ENCODE data around the gene ZIC1. TPM values are rescaled to one million over a fixed set of nuclear protein-coding genes. Genes with fewer than 3 reads are reported as not detected.

The ZIC1 gene
- total and polyA plus RNA-seq, 9 donors = 0.05 to 0.45 (median 0.14) TPM; not detected in 5

DNA sequence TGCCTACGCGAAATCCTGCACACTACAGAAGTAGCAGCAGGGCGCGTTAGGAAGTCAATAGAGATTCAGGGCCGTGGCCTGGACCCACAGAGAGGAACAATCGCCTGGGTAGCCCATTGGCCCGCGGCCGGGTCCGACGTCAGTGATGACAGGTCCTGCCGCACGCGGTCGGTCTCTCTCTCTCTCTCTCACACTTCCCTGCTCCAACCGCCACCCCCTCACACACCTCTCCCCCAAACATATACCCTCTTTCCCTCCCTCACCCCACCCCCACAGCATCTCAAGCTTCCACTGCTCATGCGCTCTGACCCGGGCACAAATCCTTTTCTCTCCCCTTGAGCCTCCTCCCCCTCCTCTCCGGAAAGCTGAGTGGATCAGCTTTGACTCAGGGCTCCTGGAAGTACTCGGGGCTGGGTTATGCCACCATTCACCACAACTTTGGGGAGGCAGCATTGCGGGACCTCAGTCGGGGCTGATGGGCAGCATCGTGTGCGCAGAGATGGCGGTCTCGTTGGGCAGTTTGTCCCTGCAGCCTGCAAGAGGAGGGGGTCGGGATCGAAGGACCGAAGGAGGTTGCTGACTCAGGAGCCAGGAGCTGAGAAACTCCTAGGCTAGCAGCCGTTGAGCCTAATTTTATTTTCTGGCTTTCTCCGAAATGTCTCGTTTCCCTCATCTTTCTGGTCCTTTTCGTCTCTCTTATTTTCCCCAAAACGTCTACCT, 11.8 kb upstream of the ZIC1 start:
- H3K27ac ChIP-seq = no peak overlapping the region
- intact Hi-C loops (cut with DNase I) = no loop called here
- no peak overlapping the region for H3K4me3 ChIP-seq
- H3K4me1 ChIP-seq (ENCODE audit: insufficient read depth) = peaks cover 1% of the 10 kb centered on the region
- H3K27me3 ChIP-seq = no peaks in the 10 kb centered on the region
- 2 to 4% (median 4%) methylated on average over 34 of the region's 34 CpGs for WGBS, 3 donors
- no peak for TF ChIP-seq POLR2A (IDR thresholded peaks at IDR 0.05)
- TF ChIP-seq, protein P1, sequence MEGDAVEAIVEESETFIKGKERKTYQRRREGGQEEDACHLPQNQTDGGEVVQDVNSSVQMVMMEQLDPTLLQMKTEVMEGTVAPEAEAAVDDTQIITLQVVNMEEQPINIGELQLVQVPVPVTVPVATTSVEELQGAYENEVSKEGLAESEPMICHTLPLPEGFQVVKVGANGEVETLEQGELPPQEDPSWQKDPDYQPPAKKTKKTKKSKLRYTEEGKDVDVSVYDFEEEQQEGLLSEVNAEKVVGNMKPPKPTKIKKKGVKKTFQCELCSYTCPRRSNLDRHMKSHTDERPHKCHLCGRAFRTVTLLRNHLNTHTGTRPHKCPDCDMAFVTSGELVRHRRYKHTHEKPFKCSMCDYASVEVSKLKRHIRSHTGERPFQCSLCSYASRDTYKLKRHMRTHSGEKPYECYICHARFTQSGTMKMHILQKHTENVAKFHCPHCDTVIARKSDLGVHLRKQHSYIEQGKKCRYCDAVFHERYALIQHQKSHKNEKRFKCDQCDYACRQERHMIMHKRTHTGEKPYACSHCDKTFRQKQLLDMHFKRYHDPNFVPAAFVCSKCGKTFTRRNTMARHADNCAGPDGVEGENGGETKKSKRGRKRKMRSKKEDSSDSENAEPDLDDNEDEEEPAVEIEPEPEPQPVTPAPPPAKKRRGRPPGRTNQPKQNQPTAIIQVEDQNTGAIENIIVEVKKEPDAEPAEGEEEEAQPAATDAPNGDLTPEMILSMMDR (IDR thresholded peaks at IDR 0.05) = no peak
- TF ChIP-seq EP300 (IDR thresholded peaks at IDR 0.05) = no peak
- H3K9me3 ChIP-seq = peaks cover 0 to 5% of the 10 kb centered on the region in 2 donors
- no peak for DNase-seq
- H3K36me3 ChIP-seq = no peaks in the 10 kb centered on the region

DNA sequence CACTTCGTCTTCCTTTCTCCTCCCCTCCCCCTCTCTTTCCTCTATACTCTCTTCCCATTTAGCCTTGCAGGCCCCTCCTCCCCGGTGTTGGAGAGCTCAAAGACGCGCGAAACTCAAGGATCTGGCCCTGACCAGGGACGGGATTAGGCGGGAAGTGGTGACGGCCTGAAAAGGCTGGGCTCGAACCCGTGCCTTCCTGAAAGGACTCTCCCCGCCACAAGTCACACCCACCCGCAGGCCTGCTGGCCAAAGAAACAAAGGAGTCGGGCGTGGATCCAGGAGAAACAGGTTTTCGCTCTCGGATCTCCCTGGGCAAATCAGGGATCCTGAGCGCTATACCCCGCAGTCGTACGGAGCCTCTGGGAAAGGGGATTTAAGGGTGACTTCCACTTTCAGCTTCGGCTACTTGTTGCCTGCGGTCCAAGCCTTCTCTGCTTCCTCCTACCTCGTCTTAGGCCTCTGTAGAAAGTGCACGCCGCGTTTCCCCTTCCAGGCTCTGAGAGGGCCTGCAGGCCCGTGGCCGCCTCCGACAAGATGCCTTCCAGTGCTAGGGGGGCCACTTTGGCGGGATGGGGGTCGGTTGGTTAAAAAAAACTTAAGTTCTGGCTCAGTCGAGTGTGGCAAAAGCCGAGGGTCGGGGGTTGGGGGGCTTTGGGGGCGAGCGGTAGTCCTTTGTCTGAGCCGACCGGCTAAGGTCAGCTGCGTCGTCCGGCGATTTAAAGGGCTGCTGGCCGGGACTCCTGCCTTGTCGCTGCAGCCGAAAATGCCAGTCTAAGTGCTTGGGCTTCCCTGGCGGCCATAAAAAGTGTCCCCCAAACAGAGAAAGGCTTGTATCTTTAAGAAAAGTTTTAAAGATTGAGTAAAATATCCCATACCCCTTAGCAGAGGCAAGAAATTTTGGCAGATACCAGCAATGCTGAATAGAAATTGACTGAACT, 11.0 kb upstream of the ZIC1 start:
- Histone ChIP-seq H3K4me3 (no peak overlapping the region), H3K4me1 (ENCODE audit: insufficient read depth) (peaks cover 1% of the 10 kb centered on the region), H3K27me3 (no peaks in the 10 kb centered on the region), H3K27ac (no peak overlapping the region), H3K36me3 (no peaks in the 10 kb centered on the region), H3K9me3 (peaks cover 0 to 5% of the 10 kb centered on the region in 2 donors)
- TF ChIP-seq EP300 (IDR thresholded peaks at IDR 0.05) = no peak
- TF ChIP-seq, protein P1 (IDR thresholded peaks at IDR 0.05) = no peak
- TF ChIP-seq POLR2A (IDR thresholded peaks at IDR 0.05) = no peak
- intact Hi-C loops (cut with DNase I) = no loop called here
- no peak for DNase-seq
- 9 to 13% (median 10%) methylated on average over 45 to 46 of the region's 46 CpGs for WGBS, 3 donors

DNA sequence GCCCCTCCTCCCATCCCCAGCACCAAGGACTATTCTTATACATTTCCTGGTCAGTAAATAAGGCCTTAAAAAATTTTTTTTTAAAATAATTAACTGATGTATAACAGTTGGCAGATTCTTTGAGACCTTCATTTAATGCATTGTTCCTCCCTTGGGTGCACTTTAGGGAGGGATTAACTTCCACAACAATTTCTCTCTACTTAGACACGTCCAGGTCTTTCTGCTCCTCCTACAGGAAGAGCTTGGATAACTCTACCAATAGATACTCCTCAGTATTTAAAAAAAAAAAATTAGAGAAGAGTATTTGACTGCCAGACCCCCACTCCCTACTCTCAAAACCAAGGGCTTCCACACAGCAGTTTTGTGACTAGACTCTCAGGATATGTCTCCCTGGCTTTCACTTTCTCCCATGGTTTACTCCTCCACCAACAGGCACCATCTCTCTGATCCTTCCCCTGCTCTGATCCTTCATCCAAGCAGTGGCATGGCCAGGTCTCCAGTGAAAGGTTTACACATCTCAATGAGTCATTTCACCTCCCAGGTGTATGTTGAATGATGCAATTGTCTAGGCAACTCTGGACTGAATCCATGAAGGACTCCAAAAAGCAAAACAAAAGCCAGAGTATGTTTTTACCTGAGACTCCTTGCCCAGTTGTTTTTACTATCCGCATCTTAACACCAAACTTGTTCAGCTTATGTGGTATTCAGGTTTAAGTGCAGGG, 10.2 kb upstream of the ZIC1 start:
- Histone ChIP-seq H3K27ac (no peak overlapping the region), H3K4me1 (ENCODE audit: insufficient read depth) (peaks cover 1% of the 10 kb centered on the region), H3K4me3 (no peak overlapping the region), H3K27me3 (no peaks in the 10 kb centered on the region), H3K36me3 (no peaks in the 10 kb centered on the region), H3K9me3 (peaks cover 0 to 5% of the 10 kb centered on the region in 2 donors)
- 52 to 59% (median 55%) methylated on average over 2 of the region's 2 CpGs for WGBS, 3 donors
- no peak for DNase-seq
- no peak for TF ChIP-seq POLR2A (IDR thresholded peaks at IDR 0.05)
- intact Hi-C loops (cut with DNase I) = no loop called here

DNA sequence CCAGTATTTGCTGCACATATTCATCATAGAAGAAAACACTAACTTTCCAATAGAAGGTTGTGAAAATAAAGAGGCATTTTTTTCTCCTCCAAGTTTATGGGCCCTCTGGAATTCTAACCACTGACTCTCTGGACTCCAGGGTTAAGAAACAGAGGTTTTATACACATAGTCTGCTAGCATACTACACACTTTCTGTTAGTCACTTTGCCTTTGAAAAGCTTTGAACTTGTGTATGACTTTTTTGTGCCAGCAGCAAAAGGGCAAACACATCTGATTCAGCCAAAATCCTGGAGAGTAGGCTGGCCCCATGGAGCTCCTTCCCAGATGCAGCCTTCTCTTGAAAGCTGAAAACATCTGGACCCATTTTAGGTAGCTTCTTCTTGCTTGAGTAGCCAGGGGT, 9.1 kb upstream of the ZIC1 start:
- Histone ChIP-seq H3K4me3 (no peak overlapping the region), H3K4me1 (ENCODE audit: insufficient read depth) (peaks cover 1% of the 10 kb centered on the region), H3K27ac (no peak overlapping the region), H3K9me3 (peaks cover 0 to 5% of the 10 kb centered on the region in 2 donors), H3K36me3 (no peaks in the 10 kb centered on the region), H3K27me3 (no peaks in the 10 kb centered on the region)
- TF ChIP-seq POLR2A (IDR thresholded peaks at IDR 0.05) (no peak), EP300 (IDR thresholded peaks at IDR 0.05) (no peak)
- TF ChIP-seq, protein P1 (IDR thresholded peaks at IDR 0.05) = no peak
- intact Hi-C loops (cut with DNase I) = no loop called here
- no peak for DNase-seq
